ENCODE measurements around the gene SPATA2. TPM values are rescaled to one million over a fixed set of nuclear protein-coding genes. Genes with fewer than 3 reads are reported as not detected.

SPATA2 gene
- total and polyA plus RNA-seq, 2 of the 8 experiments (the other 6 are each of a cell fraction or from before 2014, with no cell fraction given): 11.0 to 13.0 TPM

- no peaks in the 10 kb centered on the region for H3K27me3 ChIP-seq (replicated peaks in 1 of 4; ENCODE audit: control insufficient read depth in 3 of 4, extremely low read depth in 1 of 4, insufficient read depth in 3 of 4, low read length in 3 of 4)
- ChIA-PET POLR2A (ENCODE audit: partially characterized antibody) (interaction anchor here (0.9 to 3.5 kb wide), 5 partner anchors 8 to 324 kb away, joined by 3 to 17 read pairs (median 7); partner anchors contain the start of gene SPATA2), CTCF (ENCODE audit: partially characterized antibody) (interaction anchor here (0.6 to 12.8 kb wide), 11 partner anchors 14 to 351 kb away, joined by 3 to 199 read pairs (median 6); no protein-coding TSS in a partner anchor)
- FAIRE-seq: no peak
- no peak overlapping the region for H4K8ac ChIP-seq (ENCODE audit: extremely low read depth, insufficient read depth, low read length)
- H3K4me1 ChIP-seq (replicated peaks in 1 of 4; ENCODE audit: control insufficient read depth in 3 of 4, insufficient read depth in 4 of 4, low read length in 3 of 4): peaks cover 0 to 19% (median 11%) of the 10 kb centered on the region in 4 experiments; a peak in 5 of 7 replicates
- TF ChIP-seq ZNF274 (IDR thresholded peaks at IDR 0.05; ENCODE audit: borderline replicate concordance, extremely low read depth, low read length) (no peak), PHF8 (conservative IDR thresholded peaks at IDR 0.05; ENCODE audit: low read depth, low read length) (no peak), CTBP2 (IDR thresholded peaks at IDR 0.05; ENCODE audit: borderline replicate concordance, insufficient read depth, insufficient read length, low read length) (no peak), CBX8 (IDR thresholded peaks at IDR 0.05; ENCODE audit: borderline replicate concordance, low read depth, low read length) (no peak), TAF7 (optimal IDR thresholded peaks at IDR 0.05; ENCODE audit: borderline replicate concordance, low read depth, low read length) (no peak), YY1 (IDR thresholded peaks at IDR 0.05; ENCODE audit: low read depth, low read length) (no peak), TAF1 (IDR thresholded peaks at IDR 0.05; ENCODE audit: low read depth, low read length) (no peak), SAP30 (IDR thresholded peaks at IDR 0.05; ENCODE audit: insufficient read depth, insufficient replicate concordance, low read length) (no peak)
- no peak for DNase-seq (ENCODE audit: low read depth in 1 of 2, low spot score in 2 of 2)
- H2AFZ ChIP-seq (ENCODE audit: low read length): no peak overlapping the region
- H4K91ac ChIP-seq (replicated peaks; ENCODE audit: insufficient read length, low read length): no peak overlapping the region
- no peaks in the 10 kb centered on the region for H3K79me1 ChIP-seq (ENCODE audit: low read depth, low read length)
- no peak overlapping the region for H2BK20ac ChIP-seq (ENCODE audit: low read length)
- no peak overlapping the region for H2BK5ac ChIP-seq (ENCODE audit: low read depth, low read length)
- no peak overlapping the region for H3K14ac ChIP-seq (ENCODE audit: insufficient read length)
- no peaks in the 10 kb centered on the region for H3K9me3 ChIP-seq (ENCODE audit: insufficient read depth in 2 of 2, low read depth in 1 of 2, low read length in 1 of 2)
- no peaks in the 10 kb centered on the region for H3K36me3 ChIP-seq (ENCODE audit: control insufficient read depth in 2 of 4, insufficient read depth in 4 of 4, low read length in 3 of 4)
- H3K23me2 ChIP-seq (ENCODE audit: low read depth, low read length): no peaks in the 10 kb centered on the region
- no peak overlapping the region for H2BK15ac ChIP-seq (ENCODE audit: low read length)
- no peak overlapping the region for H3K18ac ChIP-seq (ENCODE audit: extremely low read depth, low read length)
- H3K4me2 ChIP-seq (ENCODE audit: insufficient read depth in 1 of 2, low read depth in 2 of 2, low read length in 2 of 2): no peak overlapping the region
- peak overlapping the region; percentile 14 for H3K4ac ChIP-seq (replicated peaks; ENCODE audit: insufficient read length, low read depth, low read length)
- no peak overlapping the region for H3K27ac ChIP-seq (ENCODE audit: low read depth, low read length)
- H3K9ac ChIP-seq (replicated peaks in 1 of 4; ENCODE audit: extremely low read depth in 1 of 4, low read depth in 3 of 4, low read length in 3 of 4): peak overlapping the region in 1 of 4 experiments; percentile 6; a peak in 1 of 7 replicates
- H3K23ac ChIP-seq (ENCODE audit: insufficient read length): no peak overlapping the region
- H3K56ac ChIP-seq (replicated peaks; ENCODE audit: insufficient read length, low read depth, low read length): no peak overlapping the region
- 95% methylated on average over 11 of the region's 11 CpGs; no CpG with 5 or more reads in 1 of the 2 experiments for WGBS, 2 experiments (ENCODE audit: extremely low coverage in 1 of 2, insufficient coverage in 1 of 2, insufficient read length in 1 of 2, insufficient replicate concordance in 2 of 2, low coverage in 1 of 2, low lambda C conversion rate in 2 of 2, missing lambda C conversion rate in 1 of 2)
- peaks cover 0 to 2% of the 10 kb centered on the region in 2 experiments for H4K20me1 ChIP-seq (replicated peaks in 1 of 2; ENCODE audit: control insufficient read depth in 1 of 2, insufficient read depth in 2 of 2, low read length in 2 of 2)
- H3K4me3 ChIP-seq (ENCODE audit: extremely low read depth in 1 of 4, insufficient read depth in 2 of 4, low read depth in 3 of 4, low read length in 4 of 4): no peak overlapping the region
- H3K79me2 ChIP-seq (ENCODE audit: control insufficient read depth in 1 of 2, insufficient read depth in 2 of 2, low read length in 2 of 2): no peaks in the 10 kb centered on the region
- H4K5ac ChIP-seq (ENCODE audit: insufficient read length, low read depth, low read length): no peak overlapping the region
- no peak overlapping the region for H2AK5ac ChIP-seq (ENCODE audit: low read depth, low read length)
- H2BK12ac ChIP-seq (ENCODE audit: low read depth, low read length): no peak overlapping the region
- no peak overlapping the region for H2BK120ac ChIP-seq (replicated peaks; ENCODE audit: low read depth, low read length)
Observed at GRCh38 chr20:49892817-49893216, 22.5 kb downstream of the SPATA2 start.

All from H1 (cell line).